MG63 (cell line): ENCODE results near the gene TRABD2B. TPM values are rescaled to one million over a fixed set of nuclear protein-coding genes. Genes with fewer than 3 reads are reported as not detected.

Source experiments
- DNase-seq: peaks from one replicate; pipeline ENCODE4 v3.0.0-alpha.2; 2020
- H3K27me3 ChIP-seq: fragments of 250-450 bp; sonication (Bioruptor Pico); 2 replicates; pipeline ENCODE4 v1.5.1; 2020; ENCODE audit warnings: mild to moderate bottlenecking, moderate library complexity
- H3K36me3 ChIP-seq: fragments of 250-450 bp; sonication (Bioruptor Pico); 2 replicates; pipeline ENCODE4 v1.5.1; 2020; ENCODE audit warnings: mild to moderate bottlenecking, moderate library complexity
- H3K4me3 ChIP-seq: fragments of 250-450 bp; sonication (Bioruptor Pico); 2 replicates; pipeline ENCODE4 v1.5.1; 2020; ENCODE audit warnings: mild to moderate bottlenecking, moderate library complexity
- H3K9me3 ChIP-seq: fragments of 250-450 bp; sonication (Bioruptor Pico); 2 replicates; pipeline ENCODE4 v1.5.1; 2020; ENCODE audit warnings: mild to moderate bottlenecking, moderate library complexity
- total RNA-seq: library from RNA; depleted of rRNA; stranded (reverse); fragments of >200 nt; shearing (Covaris generic); gene quantifications from 2 replicates; pipeline ENCODE4 v1.2.3, GENCODE V29; 2014; ENCODE audit warnings: low replicate concordance

The TRABD2B gene
- total RNA-seq, 1 experiment from 2014 or later, result 1.7 TPM

- Histone ChIP-seq H3K36me3 (no peaks in the 10 kb centered on the region), H3K9me3 (no peaks in the 10 kb centered on the region), H3K27me3 (0 out of 2 replicates have a peak, but pooled peaks cover 2% of the 10 kb centered on the region), H3K4me3 (no peak overlapping the region)
- no peak for DNase-seq
Measured at GRCh38 chr1:48001696-48002095, 4.5 kb upstream of the TRABD2B start.

GRCh38 chr1:48000883-48001282 is 3.7 kb upstream of the TRABD2B start:
- Histone ChIP-seq H3K36me3 (no peaks in the 10 kb centered on the region), H3K9me3 (no peaks in the 10 kb centered on the region), H3K4me3 (no peak overlapping the region), H3K27me3 (0 out of 2 replicates have a peak, but pooled peaks cover 2% of the 10 kb centered on the region)
- no peak for DNase-seq

- Histone ChIP-seq H3K27me3 (0 out of 2 replicates have a peak, but pooled peaks cover 2% of the 10 kb centered on the region), H3K4me3 (no peak overlapping the region), H3K9me3 (no peaks in the 10 kb centered on the region), H3K36me3 (peaks cover 6% of the 10 kb centered on the region)
- DNase-seq, result no peak
Measured at GRCh38 chr1:47999097-47999496, 1.9 kb upstream of the TRABD2B start.

- Histone ChIP-seq H3K9me3 (no peaks in the 10 kb centered on the region), H3K27me3 (0 out of 2 replicates have a peak, but pooled peaks cover 2% of the 10 kb centered on the region), H3K4me3 (no peak overlapping the region), H3K36me3 (peaks cover 9% of the 10 kb centered on the region)
- DNase-seq, result no peak
Measured at GRCh38 chr1:47998396-47998990, 1.3 kb upstream of the TRABD2B start.

- peak overlapping the region; percentile 68 for H3K4me3 ChIP-seq
- H3K27me3 ChIP-seq, result 0 out of 2 replicates have a peak, but pooled peaks cover 2% of the 10 kb centered on the region
- DNase-seq, result peak; percentile 48
- H3K36me3 ChIP-seq, result peaks cover 24% of the 10 kb centered on the region
- H3K9me3 ChIP-seq, result no peaks in the 10 kb centered on the region
Measured at GRCh38 chr1:47996406-47997226, 569 bp downstream of the TRABD2B start.

GRCh38 chr1:47996060-47996405 is 1.2 kb downstream of the TRABD2B start:
- Histone ChIP-seq H3K27me3 (0 out of 2 replicates have a peak, but pooled peaks cover 2% of the 10 kb centered on the region), H3K4me3 (peak overlapping the region; percentile 68), H3K9me3 (no peaks in the 10 kb centered on the region), H3K36me3 (peaks cover 28% of the 10 kb centered on the region)
- DNase-seq, result no peak

- H3K27me3 ChIP-seq, result 0 out of 2 replicates have a peak, but pooled peaks cover 2% of the 10 kb centered on the region
- DNase-seq, result no peak
Measured at GRCh38 chr1:47995306-47996050, 1.7 kb downstream of the TRABD2B start.

GRCh38 chr1:47993881-47994625 is 3.1 kb downstream of the TRABD2B start:
- no peaks in the 10 kb centered on the region for H3K9me3 ChIP-seq
- no peak overlapping the region for H3K4me3 ChIP-seq
- 0 out of 2 replicates have a peak, but pooled peaks cover 2% of the 10 kb centered on the region for H3K27me3 ChIP-seq
- H3K36me3 ChIP-seq, result peaks cover 43% of the 10 kb centered on the region
- DNase-seq, result no peak

More at GRCh38 chr1:47995306-47996050, 1.7 kb downstream of the TRABD2B start:
- no peaks in the 10 kb centered on the region for H3K9me3 ChIP-seq
- peak overlapping the region; percentile 68 for H3K4me3 ChIP-seq
- peaks cover 31% of the 10 kb centered on the region for H3K36me3 ChIP-seq

- 0 out of 2 replicates have a peak, but pooled peaks cover 2% of the 10 kb centered on the region for H3K27me3 ChIP-seq
- no peak overlapping the region for H3K4me3 ChIP-seq
- peaks cover 43% of the 10 kb centered on the region for H3K36me3 ChIP-seq
- DNase-seq, result no peak
- no peaks in the 10 kb centered on the region for H3K9me3 ChIP-seq
Measured at GRCh38 chr1:47993416-47993740, 3.8 kb downstream of the TRABD2B start.

GRCh38 chr1:47992720-47993415 is 4.3 kb downstream of the TRABD2B start:
- peaks cover 45% of the 10 kb centered on the region for H3K36me3 ChIP-seq
- peak overlapping the region; percentile 10; the same call in 1 of the 2 replicates for H3K4me3 ChIP-seq
- no peaks in the 10 kb centered on the region for H3K9me3 ChIP-seq
- DNase-seq, result peak; percentile 86
- 0 out of 2 replicates have a peak, but pooled peaks cover 1% of the 10 kb centered on the region for H3K27me3 ChIP-seq

GRCh38 chr1:47991673-47992072 is 5.5 kb downstream of the TRABD2B start:
- DNase-seq, result no peak
- no peaks in the 10 kb centered on the region for H3K9me3 ChIP-seq
- peaks cover 50% of the 10 kb centered on the region for H3K36me3 ChIP-seq
- no peak overlapping the region for H3K4me3 ChIP-seq
- H3K27me3 ChIP-seq, result no peaks in the 10 kb centered on the region

GRCh38 chr1:47991187-47991586 is 6.0 kb downstream of the TRABD2B start:
- no peaks in the 10 kb centered on the region for H3K27me3 ChIP-seq
- no peaks in the 10 kb centered on the region for H3K9me3 ChIP-seq
- peak; percentile 77 for DNase-seq
- H3K4me3 ChIP-seq, result no peak overlapping the region
- H3K36me3 ChIP-seq, result peaks cover 50% of the 10 kb centered on the region

- Histone ChIP-seq H3K4me3 (no peak overlapping the region), H3K27me3 (no peaks in the 10 kb centered on the region), H3K36me3 (peaks cover 50% of the 10 kb centered on the region), H3K9me3 (no peaks in the 10 kb centered on the region)
- no peak for DNase-seq
Measured at GRCh38 chr1:47990286-47990685, 6.9 kb downstream of the TRABD2B start.

- H3K36me3 ChIP-seq, result peaks cover 38% of the 10 kb centered on the region
- DNase-seq, result no peak
- no peaks in the 10 kb centered on the region for H3K27me3 ChIP-seq
- no peak overlapping the region for H3K4me3 ChIP-seq
- no peaks in the 10 kb centered on the region for H3K9me3 ChIP-seq
Measured at GRCh38 chr1:47987601-47988000, 9.6 kb downstream of the TRABD2B start.

- peak; percentile 60 for DNase-seq
- H3K4me3 ChIP-seq, result no peak overlapping the region
- H3K27me3 ChIP-seq, result no peaks in the 10 kb centered on the region
- no peaks in the 10 kb centered on the region for H3K9me3 ChIP-seq
- H3K36me3 ChIP-seq, result peaks cover 31% of the 10 kb centered on the region
Measured at GRCh38 chr1:47986761-47987200, 10.4 kb downstream of the TRABD2B start.

GRCh38 chr1:47985018-47985417 is 12.2 kb downstream of the TRABD2B start:
- H3K27me3 ChIP-seq, result no peaks in the 10 kb centered on the region
- no peaks in the 10 kb centered on the region for H3K9me3 ChIP-seq
- no peak for DNase-seq
- H3K4me3 ChIP-seq, result no peak overlapping the region
- H3K36me3 ChIP-seq, result peaks cover 19% of the 10 kb centered on the region
